Measurements from ENCODE around the gene OPCML. TPM values are rescaled to one million over a fixed set of nuclear protein-coding genes. Genes with fewer than 3 reads are reported as not detected.
"Not testable (repeated sequence)": the region's sequence is repeated elsewhere in the genome, so short reads cannot be mapped to it uniquely, and the experiment has no call there.

The OPCML gene
- total and polyA plus RNA-seq, 5 donors: 0.14 to 2.8 (median 1.1) TPM

GRCh38 chr11:132379540-132379939 lies 1152.8 kb downstream of the OPCML start:
- H3K4me3 ChIP-seq (ENCODE audit: low read length): no peak overlapping the region
- intact Hi-C loops (cut with DNase I): no loop called here
- no peak for DNase-seq
- no peak overlapping the region for H3K27ac ChIP-seq (ENCODE audit: low read length)
- 90% methylated on average over 3 of the region's 3 CpGs for WGBS
- ATAC-seq: no peak
- no peaks in the 10 kb centered on the region for H3K9me3 ChIP-seq (ENCODE audit: control insufficient read depth, low read length)
- H3K4me1 ChIP-seq (ENCODE audit: control insufficient read depth, insufficient read depth, low read length): no peaks in the 10 kb centered on the region
- H3K27me3 ChIP-seq (ENCODE audit: control insufficient read depth, insufficient read depth): no peaks in the 10 kb centered on the region

GRCh38 chr11:132373405-132374143 lies 1158.7 kb downstream of the OPCML start:
- ATAC-seq: no peak

GRCh38 chr11:132370114-132370513 lies 1162.2 kb downstream of the OPCML start:
- intact Hi-C loops (cut with DNase I); H3K4me3 ChIP-seq (ENCODE audit: low read length); DNase-seq; H3K9me3 ChIP-seq (ENCODE audit: control insufficient read depth, low read length); H3K4me1 ChIP-seq (ENCODE audit: control insufficient read depth, insufficient read depth, low read length); H3K27ac ChIP-seq (ENCODE audit: low read length); ATAC-seq; H3K27me3 ChIP-seq (ENCODE audit: control insufficient read depth, insufficient read depth): not testable (repeated sequence)

More at GRCh38 chr11:132373405-132374143, 1158.7 kb downstream of the OPCML start:
- DNase-seq: no peak
- H3K27ac ChIP-seq (ENCODE audit: low read length): no peak overlapping the region
- no peaks in the 10 kb centered on the region for H3K27me3 ChIP-seq (ENCODE audit: control insufficient read depth, insufficient read depth)
- intact Hi-C loops (cut with DNase I): no loop called here
- H3K9me3 ChIP-seq (ENCODE audit: control insufficient read depth, low read length): no peaks in the 10 kb centered on the region
- H3K4me1 ChIP-seq (ENCODE audit: control insufficient read depth, insufficient read depth, low read length): no peaks in the 10 kb centered on the region
- WGBS: 90% methylated on average over 4 of the region's 4 CpGs
- H3K4me3 ChIP-seq (ENCODE audit: low read length): no peak overlapping the region

- Histone ChIP-seq H3K27ac (ENCODE audit: low read length) (no peak overlapping the region), H3K27me3 (ENCODE audit: control insufficient read depth, insufficient read depth) (no peaks in the 10 kb centered on the region), H3K9me3 (ENCODE audit: control insufficient read depth, low read length) (no peaks in the 10 kb centered on the region), H3K4me3 (ENCODE audit: low read length) (no peak overlapping the region), H3K4me1 (ENCODE audit: control insufficient read depth, insufficient read depth, low read length) (no peaks in the 10 kb centered on the region)
- ATAC-seq (no peak), DNase-seq (no peak)
- intact Hi-C loops (cut with DNase I): no loop called here
- WGBS: 89% methylated on average over 3 of the region's 3 CpGs
Observed at GRCh38 chr11:132367293-132367692, 1165.0 kb downstream of the OPCML start.

GRCh38 chr11:132365650-132366049 lies 1166.7 kb downstream of the OPCML start:
- 76% methylated on average over 3 of the region's 3 CpGs for WGBS

More at GRCh38 chr11:132365650-132366049, 1166.7 kb downstream of the OPCML start:
- Histone ChIP-seq H3K9me3 (ENCODE audit: control insufficient read depth, low read length) (no peaks in the 10 kb centered on the region), H3K27me3 (ENCODE audit: control insufficient read depth, insufficient read depth) (no peaks in the 10 kb centered on the region), H3K4me1 (ENCODE audit: control insufficient read depth, insufficient read depth, low read length) (no peaks in the 10 kb centered on the region), H3K27ac (ENCODE audit: low read length) (no peak overlapping the region), H3K4me3 (ENCODE audit: low read length) (no peak overlapping the region)
- intact Hi-C loops (cut with DNase I): no loop called here
- ATAC-seq (no peak), DNase-seq (no peak)

All from right cardiac atrium (tissue), 5 donors.